IMR-90 (cell line): ENCODE measurements around the gene BICD2. TPM values are rescaled to one million over a fixed set of nuclear protein-coding genes. Genes with fewer than 3 reads are reported as not detected.

Source experiments
- ATAC-seq: fragments of 200-7000 bp; cut with Tn5 transposase; 2 replicates; pipeline ENCODE4 v1.9.1; 2020; ENCODE audit warnings: low read depth, mild to moderate bottlenecking, moderate library complexity
- BruUV-seq: library from RNA; stranded (reverse); fragments of 400-500 nt; replicated peaks from 2 replicates; lab custom pipeline; 2021; lab: Mats Ljungman, UMichigan
- CTCF ChIA-PET: fragments of 300-600 bp; formaldehyde crosslinking; extraction: SDS; loops from one replicate; lab custom pipeline; 2021; ENCODE audit warnings: antibody characterized with exemption; lab: Yijun Ruan, JAX
- POLR2A ChIA-PET: fragments of 300-600 bp; sonication (Branson Sonifier 250); formaldehyde crosslinking; loops from one replicate; lab custom pipeline; 2022; ENCODE audit warnings: antibody characterized with exemption; ENCODE audit not compliant: unreplicated experiment; lab: Charles Lee
- DNase-seq: peaks from one replicate; pipeline ENCODE4 v3.0.0; 2013
- H2AFZ ChIP-seq: replicated peaks from 2 replicates; pipeline ENCODE3; 2013; ENCODE audit warnings: low read length, mild to moderate bottlenecking; ENCODE audit not compliant: poor library complexity
- H2AK5ac ChIP-seq: 2 replicates; pipeline ENCODE4 v1.6.1; 2013; ENCODE audit warnings: low read depth, low read length, inconsistent platforms
- H2AK9ac ChIP-seq: replicated peaks from 2 replicates; pipeline ENCODE3; 2013; ENCODE audit warnings: mild to moderate bottlenecking, low read depth, low read length, moderate library complexity; ENCODE audit not compliant: poor library complexity
- H2BK120ac ChIP-seq: 2 replicates; pipeline ENCODE4 v1.6.1; 2013; ENCODE audit warnings: low read depth, low read length, inconsistent platforms
- H2BK15ac ChIP-seq: 3 replicates; pipeline ENCODE4 v1.6.1; 2013; ENCODE audit warnings: low read depth, low read length, inconsistent platforms
- H2BK20ac ChIP-seq: 2 replicates; pipeline ENCODE4 v1.6.1; 2013; ENCODE audit warnings: low read depth, mild to moderate bottlenecking, inconsistent platforms, low read length, moderate library complexity
- H2BK5ac ChIP-seq: 2 replicates; pipeline ENCODE4 v1.6.1; 2013; ENCODE audit warnings: mild to moderate bottlenecking, low read depth, low read length, inconsistent platforms; ENCODE audit not compliant: poor library complexity, severe bottlenecking
- H3K14ac ChIP-seq: replicated peaks from 2 replicates; pipeline ENCODE4 v1.6.1; 2013; ENCODE audit warnings: low read depth, low read length, inconsistent platforms
- H3K18ac ChIP-seq: 2 replicates; pipeline ENCODE4 v1.6.1; 2013; ENCODE audit warnings: low read depth, low read length, control low read depth
- H3K23ac ChIP-seq: 2 replicates; pipeline ENCODE4 v1.6.1; 2013; ENCODE audit warnings: low read depth, low read length, inconsistent platforms
- H3K27ac ChIP-seq: 2 replicates; pipeline ENCODE4 v1.5.1; 2013; ENCODE audit warnings: mild to moderate bottlenecking, control low read depth, low read length; ENCODE audit not compliant: insufficient read depth
- H3K27me3 ChIP-seq: 2 replicates; pipeline ENCODE4 v1.6.1; 2013; ENCODE audit warnings: low read length; ENCODE audit not compliant: control insufficient read depth, insufficient read depth
- H3K36me3 ChIP-seq: 2 replicates; pipeline ENCODE4 v1.6.1; 2013; ENCODE audit warnings: low read length, mixed read lengths; ENCODE audit not compliant: control insufficient read depth, insufficient read depth
- H3K4ac ChIP-seq: 2 replicates; pipeline ENCODE4 v1.6.1; 2013; ENCODE audit warnings: low read depth, low read length, inconsistent platforms
- H3K4me1 ChIP-seq: 2 replicates; pipeline ENCODE4 v1.6.1; 2013; ENCODE audit warnings: low read length, mixed read lengths; ENCODE audit not compliant: control insufficient read depth, insufficient read depth
- H3K4me2 ChIP-seq: 2 replicates; pipeline ENCODE4 v1.6.1; 2013; ENCODE audit warnings: low read depth, mild to moderate bottlenecking, control low read depth, low read length, moderate library complexity
- H3K4me3 ChIP-seq: 2 replicates; pipeline ENCODE4 v1.5.1; 2013; ENCODE audit warnings: low read depth, mild to moderate bottlenecking, control low read depth, low read length, moderate library complexity; ENCODE audit not compliant: insufficient read depth
- H3K56ac ChIP-seq: 2 replicates; pipeline ENCODE4 v1.6.1; 2013; ENCODE audit warnings: low read length, inconsistent platforms; ENCODE audit not compliant: insufficient read depth; ENCODE audit errors: extremely low read depth
- H3K79me1 ChIP-seq, 2 experiments: 2 replicates each; pipeline ENCODE4 v1.6.1; 2013; ENCODE audit warnings: low read length in 2 of 2, inconsistent platforms in 1 of 2, low read depth in 1 of 2
- H3K9ac ChIP-seq: 2 replicates; pipeline ENCODE4 v1.6.1; 2013; ENCODE audit warnings: low read depth, low read length, control low read depth
- H3K9me1 ChIP-seq: 2 replicates; pipeline ENCODE4 v1.6.1; 2013; ENCODE audit warnings: low read length, inconsistent platforms; ENCODE audit not compliant: insufficient read depth
- H3K9me3 ChIP-seq: 2 replicates; pipeline ENCODE4 v1.6.1; 2013; ENCODE audit warnings: low read length; ENCODE audit not compliant: control insufficient read depth, insufficient read depth
- H4K20me1 ChIP-seq: 2 replicates; pipeline ENCODE4 v1.6.1; 2013; ENCODE audit warnings: low read length, inconsistent platforms; ENCODE audit not compliant: insufficient read depth
- H4K5ac ChIP-seq: 2 replicates; pipeline ENCODE4 v1.6.1; 2013; ENCODE audit warnings: mild to moderate bottlenecking, low read depth, low read length, control low read depth
- H4K8ac ChIP-seq, 2 experiments: 2 replicates each; pipeline ENCODE4 v1.6.1; 2013; ENCODE audit warnings: low read depth in 2 of 2, low read length in 2 of 2, control low read depth in 1 of 2, inconsistent platforms in 1 of 2
- H4K91ac ChIP-seq: 2 replicates; pipeline ENCODE4 v1.6.1; 2013; ENCODE audit warnings: low read depth, low read length, inconsistent platforms; ENCODE audit not compliant: insufficient read depth
- BHLHE40 ChIP-seq: fragments of 150-350 bp; IDR thresholded peaks from 2 replicates; pipeline ENCODE4 v1.6.1; 2016; ENCODE audit warnings: mild to moderate bottlenecking, low read depth, low read length
- CEBPB ChIP-seq: IDR thresholded peaks from 2 replicates; pipeline ENCODE4 v1.6.1; 2012; ENCODE audit warnings: low read depth, low read length, improper control_type of control experiment
- CHD1 ChIP-seq: IDR thresholded peaks from 2 replicates; pipeline ENCODE4 v1.6.1; 2012; ENCODE audit warnings: low read depth, low read length, improper control_type of control experiment
- FOS ChIP-seq: fragments of 150-350 bp; IDR thresholded peaks from 2 replicates; pipeline ENCODE4 v1.6.1; 2016; ENCODE audit warnings: low read depth, low read length
- MAFK ChIP-seq: IDR thresholded peaks from 2 replicates; pipeline ENCODE4 v1.6.1; 2012; ENCODE audit warnings: low read depth, low read length, improper control_type of control experiment
- MAZ ChIP-seq: IDR thresholded peaks from 2 replicates; pipeline ENCODE4 v1.6.1; 2012; ENCODE audit warnings: low read depth, mild to moderate bottlenecking, low read length, improper control_type of control experiment, moderate library complexity, borderline replicate concordance
- MXI1 ChIP-seq: IDR thresholded peaks from 2 replicates; pipeline ENCODE4 v1.6.1; 2012; ENCODE audit warnings: low read depth, mild to moderate bottlenecking, low read length, moderate library complexity, borderline replicate concordance
- NFE2L2 ChIP-seq: fragments of 150-350 bp; IDR thresholded peaks from 2 replicates; pipeline ENCODE4 v1.6.1; 2016; ENCODE audit warnings: low read depth, mild to moderate bottlenecking, low read length
- POLR2A ChIP-seq: IDR thresholded peaks from 2 replicates; pipeline ENCODE4 v1.6.1; 2012; ENCODE audit warnings: mild to moderate bottlenecking, low read depth, low read length
- RAD21 ChIP-seq: IDR thresholded peaks from 2 replicates; pipeline ENCODE4 v1.6.1; 2012; ENCODE audit warnings: low read length, improper control_type of control experiment
- RCOR1 ChIP-seq: IDR thresholded peaks from 2 replicates; pipeline ENCODE4 v1.6.1; 2012; ENCODE audit warnings: mild to moderate bottlenecking, low read length, improper control_type of control experiment; ENCODE audit not compliant: insufficient replicate concordance
- RFX5 ChIP-seq: IDR thresholded peaks from 2 replicates; pipeline ENCODE4 v1.8.0; 2012; ENCODE audit warnings: low read depth, mild to moderate bottlenecking, low read length, moderate library complexity
- SMC3 ChIP-seq: fragments of 150-350 bp; IDR thresholded peaks from 2 replicates; pipeline ENCODE4 v1.6.1; 2016; ENCODE audit warnings: low read depth, mild to moderate bottlenecking, antibody characterized with exemption, low read length, moderate library complexity
- WGBS, 2 experiments: methylation state at CpG; one replicate each; pipeline versions ENCODE4 v1.1.5 to v1.1.7; 2013; ENCODE audit warnings: missing lambda C conversion rate in 2 of 2; ENCODE audit not compliant: insufficient read length in 1 of 2; ENCODE audit errors: extremely low coverage in 2 of 2; 5-methylcytosine and 5-hydroxymethylcytosine counted together
- dilution Hi-C: fragments of 300-500 bp; cut with HindIII; formaldehyde crosslinking; loops from one replicate; pipeline ENCODE4 v1.14.3; 2018; ENCODE audit warnings: low sequenced_read_pairs; ENCODE audit not compliant: unreplicated experiment
- in situ Hi-C: fragments of 300-500 bp; cut with MboI; formaldehyde crosslinking; loops from 3 replicates; pipeline ENCODE4 v1.14.3; 2019; ENCODE audit warnings: low sequenced_read_pairs, inconsistent platforms, mixed read lengths
- intact Hi-C: fragments of 100-400 bp; cut with micrococcal nuclease; formaldehyde crosslinking; loops from 2 replicates; pipeline ENCODE4 v1.10.0; 2022
- polyA plus RNA-seq, 3 experiments: library from polyadenylated mRNA; depleted of rRNA; stranded (reverse); fragments of >200 nt; gene quantifications; 2 replicates each; pipeline ENCODE4 v1.2.3, GENCODE V29; 2012; ENCODE audit warnings: low replicate concordance in 1 of 3
- total RNA-seq: library from RNA; depleted of rRNA; stranded (reverse); fragments of >200 nt; gene quantifications from 2 replicates; pipeline ENCODE4 v1.2.3, GENCODE V29; 2012
- TF ChIP-seq, protein P1 (sequence below): conservative IDR thresholded peaks from 2 replicates; pipeline ENCODE4 v1.5.1; 2012; ENCODE audit warnings: mild to moderate bottlenecking, low read depth, low read length, improper control_type of control experiment
- TF ChIP-seq, protein P2 (sequence below): fragments of 150-350 bp; IDR thresholded peaks from 2 replicates; pipeline ENCODE4 v1.6.1; 2017; ENCODE audit warnings: mild to moderate bottlenecking, antibody characterized with exemption, low read length, low read depth
- TF ChIP-seq, protein P3 (sequence below): fragments of 150-350 bp; IDR thresholded peaks from 2 replicates; pipeline ENCODE4 v1.6.1; 2016; ENCODE audit warnings: low read depth, mild to moderate bottlenecking, low read length, moderate library complexity, borderline replicate concordance

Gene BICD2
- total and polyA plus RNA-seq, 2 of the 4 experiments (the other 2 are of a cell fraction), result 21.5 to 35.7 TPM

DNA sequence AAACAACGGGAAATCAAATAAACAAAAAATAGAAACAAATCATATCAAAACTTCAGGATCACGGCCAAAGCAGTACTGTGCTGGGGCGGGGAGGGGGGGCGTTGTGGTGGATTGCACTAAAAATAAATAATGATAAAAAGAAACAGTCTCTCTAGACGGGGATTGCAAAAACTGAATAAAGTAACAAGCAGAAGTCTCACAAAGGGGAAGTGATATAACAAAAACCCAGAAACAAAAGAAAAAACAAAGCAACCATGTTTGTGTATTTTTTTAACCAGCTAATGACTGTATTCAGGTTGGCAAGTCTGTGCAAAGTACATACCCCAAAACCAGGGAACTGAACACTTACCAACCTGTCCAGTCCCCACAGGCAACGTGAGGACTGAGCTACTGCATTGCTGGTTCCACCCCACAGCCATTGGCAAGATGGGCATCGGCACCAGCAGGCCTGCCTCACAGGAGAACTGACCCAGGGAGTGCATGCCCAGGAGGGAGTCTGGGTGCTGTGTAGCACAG is 24.1 kb downstream of the BICD2 start:
- intact Hi-C loops (no loop called here), dilution Hi-C loops (no loop called here), in situ Hi-C loops (no loop called here)
- Histone ChIP-seq H3K4ac (peak overlapping the region; percentile 67), H3K18ac (peak overlapping the region; percentile 63), H3K27ac (peak overlapping the region; percentile 63; the same call in 1 of the 2 replicates), H2AK9ac (peak overlapping the region; percentile 29), H3K4me2 (peak overlapping the region; percentile 48), H4K5ac (peak overlapping the region; percentile 60), H2AK5ac (peak overlapping the region; percentile 50; the same call in 1 of the 2 replicates), H2BK5ac (peak overlapping the region; percentile 63), H3K79me1 (peaks cover 46 to 73% of the 10 kb centered on the region in 2 experiments), H2BK15ac (no peak overlapping the region), H3K56ac (no peak overlapping the region), H3K27me3 (no peaks in the 10 kb centered on the region), H3K14ac (peak overlapping the region; percentile 81), H4K8ac (peak overlapping the region in 1 of 2 experiments; percentile 24; a peak in 2 of 4 replicates), H3K4me3 (no peak overlapping the region), H3K23ac (peak overlapping the region; percentile 64), H3K9me1 (peaks cover 48% of the 10 kb centered on the region), H2BK120ac (no peak overlapping the region), H3K4me1 (peaks cover 14% of the 10 kb centered on the region), H4K20me1 (peaks cover 73% of the 10 kb centered on the region), H2AFZ (no peak overlapping the region), H3K36me3 (no peaks in the 10 kb centered on the region), H3K9ac (peak overlapping the region; percentile 33; the same call in 1 of the 2 replicates), H3K9me3 (no peaks in the 10 kb centered on the region), H4K91ac (0 out of 2 replicates have a peak overlapping the region, but pooled peaks have one; percentile 29), H2BK20ac (no peak overlapping the region)
- BruUV-seq, result no TSS peak
- no peak for DNase-seq
- TF ChIP-seq CHD1 (no peak), RFX5 (no peak), POLR2A (no peak), SMC3 (no peak), MAZ (no peak), RCOR1 (no peak), MAFK (no peak), MXI1 (no peak), BHLHE40 (no peak), FOS (no peak), CEBPB (no peak), NFE2L2 (no peak), RAD21 (no peak)
- TF ChIP-seq, protein P1, sequence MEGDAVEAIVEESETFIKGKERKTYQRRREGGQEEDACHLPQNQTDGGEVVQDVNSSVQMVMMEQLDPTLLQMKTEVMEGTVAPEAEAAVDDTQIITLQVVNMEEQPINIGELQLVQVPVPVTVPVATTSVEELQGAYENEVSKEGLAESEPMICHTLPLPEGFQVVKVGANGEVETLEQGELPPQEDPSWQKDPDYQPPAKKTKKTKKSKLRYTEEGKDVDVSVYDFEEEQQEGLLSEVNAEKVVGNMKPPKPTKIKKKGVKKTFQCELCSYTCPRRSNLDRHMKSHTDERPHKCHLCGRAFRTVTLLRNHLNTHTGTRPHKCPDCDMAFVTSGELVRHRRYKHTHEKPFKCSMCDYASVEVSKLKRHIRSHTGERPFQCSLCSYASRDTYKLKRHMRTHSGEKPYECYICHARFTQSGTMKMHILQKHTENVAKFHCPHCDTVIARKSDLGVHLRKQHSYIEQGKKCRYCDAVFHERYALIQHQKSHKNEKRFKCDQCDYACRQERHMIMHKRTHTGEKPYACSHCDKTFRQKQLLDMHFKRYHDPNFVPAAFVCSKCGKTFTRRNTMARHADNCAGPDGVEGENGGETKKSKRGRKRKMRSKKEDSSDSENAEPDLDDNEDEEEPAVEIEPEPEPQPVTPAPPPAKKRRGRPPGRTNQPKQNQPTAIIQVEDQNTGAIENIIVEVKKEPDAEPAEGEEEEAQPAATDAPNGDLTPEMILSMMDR, result no peak
- TF ChIP-seq, protein P2, sequence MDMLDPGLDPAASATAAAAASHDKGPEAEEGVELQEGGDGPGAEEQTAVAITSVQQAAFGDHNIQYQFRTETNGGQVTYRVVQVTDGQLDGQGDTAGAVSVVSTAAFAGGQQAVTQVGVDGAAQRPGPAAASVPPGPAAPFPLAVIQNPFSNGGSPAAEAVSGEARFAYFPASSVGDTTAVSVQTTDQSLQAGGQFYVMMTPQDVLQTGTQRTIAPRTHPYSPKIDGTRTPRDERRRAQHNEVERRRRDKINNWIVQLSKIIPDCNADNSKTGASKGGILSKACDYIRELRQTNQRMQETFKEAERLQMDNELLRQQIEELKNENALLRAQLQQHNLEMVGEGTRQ, result no peak
- TF ChIP-seq, protein P3, sequence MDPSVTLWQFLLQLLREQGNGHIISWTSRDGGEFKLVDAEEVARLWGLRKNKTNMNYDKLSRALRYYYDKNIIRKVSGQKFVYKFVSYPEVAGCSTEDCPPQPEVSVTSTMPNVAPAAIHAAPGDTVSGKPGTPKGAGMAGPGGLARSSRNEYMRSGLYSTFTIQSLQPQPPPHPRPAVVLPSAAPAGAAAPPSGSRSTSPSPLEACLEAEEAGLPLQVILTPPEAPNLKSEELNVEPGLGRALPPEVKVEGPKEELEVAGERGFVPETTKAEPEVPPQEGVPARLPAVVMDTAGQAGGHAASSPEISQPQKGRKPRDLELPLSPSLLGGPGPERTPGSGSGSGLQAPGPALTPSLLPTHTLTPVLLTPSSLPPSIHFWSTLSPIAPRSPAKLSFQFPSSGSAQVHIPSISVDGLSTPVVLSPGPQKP, result no peak
- ATAC-seq, result peak; percentile 33
- WGBS, 2 experiments, result no CpG with 5 or more reads among the region's 7 CpGs
- CTCF ChIA-PET, result interaction anchor here (0.6 kb wide), 1 partner anchor 12 kb away, joined by 3 read pairs; no protein-coding TSS in a partner anchor
- POLR2A ChIA-PET, result no interaction called here
